Liver (tissue), 9 donors: ENCODE results near the gene GRIP1. TPM values are rescaled to one million over a fixed set of nuclear protein-coding genes. Genes with fewer than 3 reads are reported as not detected.

Source experiments
- DNase-seq: peaks from one replicate; pipeline ENCODE4 v3.0.0-alpha.2; 2017; ENCODE audit warnings: low spot score
- H3K27ac ChIP-seq, 2 donors: one replicate each; pipeline ENCODE4 v1.7.0; 2013; ENCODE audit warnings: inconsistent platforms in 2 of 2, low read length in 2 of 2, control low read depth in 1 of 2, low read depth in 1 of 2, mild to moderate bottlenecking in 1 of 2
- H3K27me3 ChIP-seq, 4 donors: one replicate each; pipeline versions ENCODE4 v1.6.1 to v1.7.0; 2013; ENCODE audit warnings: low read length in 3 of 4, inconsistent platforms in 1 of 4, mild to moderate bottlenecking in 1 of 4, moderate library complexity in 1 of 4; ENCODE audit not compliant: control insufficient read depth in 4 of 4, insufficient read depth in 4 of 4
- H3K36me3 ChIP-seq, 4 donors: one replicate each; pipeline versions ENCODE4 v1.6.1 to v1.7.0; 2013; ENCODE audit warnings: low read length in 3 of 4, mild to moderate bottlenecking in 3 of 4, low read depth in 1 of 4, moderate library complexity in 1 of 4; ENCODE audit not compliant: control insufficient read depth in 4 of 4, insufficient read depth in 3 of 4
- H3K4me1 ChIP-seq, 4 donors: one replicate each; pipeline versions ENCODE4 v1.6.1 to v1.7.0; 2013; ENCODE audit warnings: low read length in 3 of 4, mild to moderate bottlenecking in 3 of 4, moderate library complexity in 1 of 4; ENCODE audit not compliant: control insufficient read depth in 4 of 4, insufficient read depth in 4 of 4
- H3K4me3 ChIP-seq, 3 donors: one replicate each; pipeline versions ENCODE4 v1.6.1 to v1.7.0; 2013; ENCODE audit warnings: low read length in 3 of 3, control low read depth in 1 of 3, low read depth in 1 of 3, mild to moderate bottlenecking in 1 of 3
- H3K9ac ChIP-seq, 2 donors: one replicate each; pipeline ENCODE4 v1.7.0; 2013; ENCODE audit warnings: low read length in 2 of 2, mild to moderate bottlenecking in 2 of 2, moderate library complexity in 2 of 2, control low read depth in 1 of 2, low read depth in 1 of 2
- H3K9me3 ChIP-seq, 4 donors: one replicate each; pipeline versions ENCODE4 v1.6.1 to v1.7.0; 2013; ENCODE audit warnings: low read length in 3 of 4; ENCODE audit not compliant: control insufficient read depth in 4 of 4
- EGR1 ChIP-seq, 2 donors: IDR thresholded peaks; 2 replicates each; pipeline ENCODE4 v1.6.1; 2016 to 2018; ENCODE audit warnings: antibody characterized with exemption in 2 of 2, low read depth in 2 of 2
- FOXA1 ChIP-seq: IDR thresholded peaks from 2 replicates; pipeline ENCODE4 v1.6.1; 2016; ENCODE audit warnings: antibody characterized with exemption
- FOXA2 ChIP-seq: IDR thresholded peaks from 2 replicates; pipeline ENCODE4 v1.6.1; 2016; ENCODE audit warnings: antibody characterized with exemption
- GABPA ChIP-seq, 2 donors: IDR thresholded peaks in 1 of 2; conservative IDR thresholded peaks in 1 of 2; 2 replicates each; pipeline ENCODE4 v1.6.1; 2016; ENCODE audit warnings: antibody characterized with exemption in 2 of 2, mild to moderate bottlenecking in 1 of 2, moderate library complexity in 1 of 2
- HNF4A ChIP-seq, 2 donors: conservative IDR thresholded peaks; 2 replicates each; pipeline ENCODE4 v1.6.1; 2016; ENCODE audit warnings: antibody characterized with exemption in 2 of 2, mild to moderate bottlenecking in 2 of 2
- HNF4G ChIP-seq: IDR thresholded peaks from 2 replicates; pipeline ENCODE4 v1.6.1; 2016; ENCODE audit warnings: antibody characterized with exemption
- RAD21 ChIP-seq, 2 donors: IDR thresholded peaks; 2 replicates each; pipeline ENCODE4 v1.6.1; 2016; ENCODE audit warnings: antibody characterized with exemption in 2 of 2, mild to moderate bottlenecking in 2 of 2
- REST ChIP-seq: IDR thresholded peaks from 2 replicates; pipeline ENCODE4 v1.6.1; 2016; ENCODE audit warnings: antibody characterized with exemption, mild to moderate bottlenecking
- RXRA ChIP-seq, 2 donors: IDR thresholded peaks; 2 replicates each; pipeline ENCODE4 v1.6.1; 2017 to 2018; ENCODE audit warnings: antibody characterized with exemption in 2 of 2, mild to moderate bottlenecking in 1 of 2
- SP1 ChIP-seq: IDR thresholded peaks from 2 replicates; pipeline ENCODE4 v1.6.1; 2018; ENCODE audit warnings: antibody characterized with exemption, mild to moderate bottlenecking
- TAF1 ChIP-seq: conservative IDR thresholded peaks from 2 replicates; pipeline ENCODE4 v1.6.1; 2016; ENCODE audit warnings: antibody characterized with exemption, mild to moderate bottlenecking
- YY1 ChIP-seq: IDR thresholded peaks from 2 replicates; pipeline ENCODE4 v1.6.1; 2016; ENCODE audit warnings: antibody characterized with exemption, mild to moderate bottlenecking
- WGBS: extraction: QIAGEN DNeasy Blood & Tissue Kit; methylation state at CpG from one replicate; pipeline ENCODE4 v1.1.7; 2013; 5-methylcytosine and 5-hydroxymethylcytosine counted together
- polyA plus RNA-seq, 2 donors: library from polyadenylated mRNA; stranded (reverse) in 1 of 2; unstranded in 1 of 2; fragments of 200-250 nt in 1 of 2; fragments of >200 nt in 1 of 2; fragmentation: Nextera tagmentation in 1 of 2; extraction: Ambion mirVana in 1 of 2; gene quantifications; one replicate each; pipeline versions ENCODE4 v1.2.1 to v1.2.3, GENCODE V29; 2013 to 2015
- total RNA-seq, 2 donors: library from RNA; depleted of rRNA; stranded (reverse); fragments of >200 nt; gene quantifications; one replicate each; pipeline ENCODE4 v1.2.3, GENCODE V29; 2014
- TF ChIP-seq, protein P1 (sequence below): IDR thresholded peaks from 2 replicates; pipeline ENCODE4 v1.6.1; 2016; ENCODE audit warnings: antibody characterized with exemption
- TF ChIP-seq, protein P2 (sequence below): IDR thresholded peaks from 2 replicates; pipeline ENCODE4 v1.6.1; 2016; ENCODE audit warnings: antibody characterized with exemption
- TF ChIP-seq, protein P3 (sequence below): fragments of 150-350 bp; IDR thresholded peaks from 2 replicates; pipeline ENCODE4 v1.5.1; 2017; ENCODE audit warnings: improper control_type of control experiment, low read depth, low read length; ENCODE audit not compliant: missing input control
- donor health status: healthy.
- donor health status: healthy.
- donor health status: healthy.
- donor health status: healthy.
- donor health status: healthy.

The GRIP1 gene
- total and polyA plus RNA-seq, 4 donors = 0.05 to 1.5 (median 0.24) TPM

DNA sequence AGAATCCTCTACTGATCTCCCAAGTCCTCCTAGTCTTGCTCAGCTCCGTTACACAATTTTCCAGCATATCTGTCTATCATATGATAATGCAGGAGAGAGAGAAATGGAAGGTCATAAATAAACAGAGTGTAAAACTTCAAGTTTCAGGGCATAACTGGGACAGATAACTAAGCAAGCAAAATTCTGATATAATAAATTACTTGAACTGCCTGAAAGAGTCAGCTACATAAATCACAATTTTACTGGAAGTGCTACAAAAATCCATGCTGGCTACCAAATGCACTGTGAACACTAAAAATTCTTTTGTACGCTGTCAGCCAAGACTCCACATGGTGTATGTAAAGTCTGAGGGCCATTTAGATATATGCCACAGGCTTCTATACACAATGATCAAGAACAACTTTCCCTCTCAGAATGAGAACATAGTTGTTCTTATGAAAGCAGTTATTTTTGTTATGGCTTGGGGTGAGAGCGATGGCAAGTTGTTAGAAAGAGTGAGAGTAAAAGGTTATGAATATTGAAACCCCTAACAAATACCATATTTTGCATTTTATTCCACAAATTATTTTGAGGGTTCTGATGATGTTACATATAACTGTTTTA lies 41.1 kb downstream of the GRIP1 start:
- WGBS = 90% methylated on average over 3 of the region's 3 CpGs
- no peaks in the 10 kb centered on the region for H3K36me3 ChIP-seq
- H3K4me3 ChIP-seq = no peak overlapping the region
- H3K27me3 ChIP-seq = peaks cover 0 to 6% (median 0%) of the 10 kb centered on the region in 4 donors
- no peak for TF ChIP-seq RXRA (IDR thresholded peaks at IDR 0.05)
- TF ChIP-seq, protein P1, sequence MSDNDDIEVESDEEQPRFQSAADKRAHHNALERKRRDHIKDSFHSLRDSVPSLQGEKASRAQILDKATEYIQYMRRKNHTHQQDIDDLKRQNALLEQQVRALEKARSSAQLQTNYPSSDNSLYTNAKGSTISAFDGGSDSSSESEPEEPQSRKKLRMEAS = no peak
- no peak for TF ChIP-seq HNF4A (conservative IDR thresholded peaks at IDR 0.05)
- TF ChIP-seq YY1 = no peak
- TF ChIP-seq TAF1 = no peak
- TF ChIP-seq REST = no peak
- TF ChIP-seq FOXA2 = no peak
- TF ChIP-seq EGR1 (IDR thresholded peaks at IDR 0.05; ENCODE audit: low read depth in 2 of 2) = no peak
- TF ChIP-seq, protein P2, sequence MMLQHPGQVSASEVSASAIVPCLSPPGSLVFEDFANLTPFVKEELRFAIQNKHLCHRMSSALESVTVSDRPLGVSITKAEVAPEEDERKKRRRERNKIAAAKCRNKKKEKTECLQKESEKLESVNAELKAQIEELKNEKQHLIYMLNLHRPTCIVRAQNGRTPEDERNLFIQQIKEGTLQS = no peak
- TF ChIP-seq, protein P3, sequence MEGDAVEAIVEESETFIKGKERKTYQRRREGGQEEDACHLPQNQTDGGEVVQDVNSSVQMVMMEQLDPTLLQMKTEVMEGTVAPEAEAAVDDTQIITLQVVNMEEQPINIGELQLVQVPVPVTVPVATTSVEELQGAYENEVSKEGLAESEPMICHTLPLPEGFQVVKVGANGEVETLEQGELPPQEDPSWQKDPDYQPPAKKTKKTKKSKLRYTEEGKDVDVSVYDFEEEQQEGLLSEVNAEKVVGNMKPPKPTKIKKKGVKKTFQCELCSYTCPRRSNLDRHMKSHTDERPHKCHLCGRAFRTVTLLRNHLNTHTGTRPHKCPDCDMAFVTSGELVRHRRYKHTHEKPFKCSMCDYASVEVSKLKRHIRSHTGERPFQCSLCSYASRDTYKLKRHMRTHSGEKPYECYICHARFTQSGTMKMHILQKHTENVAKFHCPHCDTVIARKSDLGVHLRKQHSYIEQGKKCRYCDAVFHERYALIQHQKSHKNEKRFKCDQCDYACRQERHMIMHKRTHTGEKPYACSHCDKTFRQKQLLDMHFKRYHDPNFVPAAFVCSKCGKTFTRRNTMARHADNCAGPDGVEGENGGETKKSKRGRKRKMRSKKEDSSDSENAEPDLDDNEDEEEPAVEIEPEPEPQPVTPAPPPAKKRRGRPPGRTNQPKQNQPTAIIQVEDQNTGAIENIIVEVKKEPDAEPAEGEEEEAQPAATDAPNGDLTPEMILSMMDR = no peak
- TF ChIP-seq GABPA (IDR thresholded peaks at IDR 0.05 in 1 of 2, conservative IDR thresholded peaks at IDR 0.05 in 1 of 2) = no peak
- H3K9ac ChIP-seq = no peak overlapping the region
- no peaks in the 10 kb centered on the region for H3K9me3 ChIP-seq
- no peak for DNase-seq
- H3K27ac ChIP-seq = no peak overlapping the region
- H3K4me1 ChIP-seq = no peaks in the 10 kb centered on the region

GRCh38 chr12:66636771-66637170 lies 42.1 kb downstream of the GRIP1 start:
- no peaks in the 10 kb centered on the region for H3K9me3 ChIP-seq
- WGBS = 77% methylated on average over 3 of the region's 3 CpGs
- no peak overlapping the region for H3K9ac ChIP-seq
- TF ChIP-seq REST (no peak), HNF4G (no peak), FOXA2 (no peak), RXRA (IDR thresholded peaks at IDR 0.05) (no peak), YY1 (no peak), RAD21 (IDR thresholded peaks at IDR 0.05) (no peak), TAF1 (no peak), GABPA (IDR thresholded peaks at IDR 0.05 in 1 of 2, conservative IDR thresholded peaks at IDR 0.05 in 1 of 2) (no peak), SP1 (no peak), FOXA1 (no peak)
- TF ChIP-seq, protein P3 = no peak
- TF ChIP-seq, protein P2 = no peak
- TF ChIP-seq, protein P1 = no peak

More at GRCh38 chr12:66636771-66637170, 42.1 kb downstream of the GRIP1 start:
- no peaks in the 10 kb centered on the region for H3K36me3 ChIP-seq
- no peak overlapping the region for H3K27ac ChIP-seq
- H3K4me3 ChIP-seq = no peak overlapping the region
- H3K27me3 ChIP-seq = peaks cover 0 to 2% (median 0%) of the 10 kb centered on the region in 4 donors
- H3K4me1 ChIP-seq = no peaks in the 10 kb centered on the region
- DNase-seq = no peak
